Vagina (tissue), 2 donors: ENCODE measurements around the gene NF2.

Source experiments
- CTCF ChIP-seq, 3 experiments: fragments of 450-650 bp in 2 of 3; fragments of 200-600 bp in 1 of 3; sonication (generic) in 1 of 3; IDR thresholded peaks; one replicate each; pipeline ENCODE4 v1.5.1; 2017 to 2019; ENCODE audit warnings: antibody characterized with exemption in 3 of 3, mild to moderate bottlenecking in 2 of 3, moderate library complexity in 2 of 3
- POLR2A ChIP-seq, 2 donors: fragments of 450-650 bp; IDR thresholded peaks; one replicate each; pipeline ENCODE4 v1.6.1; 2017; ENCODE audit warnings: antibody characterized with exemption in 2 of 2, mild to moderate bottlenecking in 2 of 2, moderate library complexity in 2 of 2

GRCh38 chr22:29559030-29559429, 44.4 kb upstream of the NF2 start:
- TF ChIP-seq POLR2A (IDR thresholded peaks at IDR 0.05) (no peak), CTCF (IDR thresholded peaks at IDR 0.05) (no peak)
